GM18505 (cell line): Measurements from ENCODE around the gene SLC6A20.

ENCODE experiments used
- ATAC-seq: cut with Tn5 transposase; IDR thresholded peaks from one replicate; pipeline ENCODE4 v1.9.1; 2021; ENCODE audit not compliant: unreplicated experiment
- POLR2A ChIP-seq: IDR thresholded peaks from 4 replicates; pipeline ENCODE4 v1.6.1; 2011; ENCODE audit warnings: borderline replicate concordance; ENCODE audit not compliant: insufficient read depth, insufficient read length; ENCODE audit errors: extremely low read depth

SLC6A20 gene

GRCh38 chr3:45794177-45794560, 2.2 kb downstream of the SLC6A20 start:
- TF ChIP-seq POLR2A = no peak
- ATAC-seq = no peak

- no peak for TF ChIP-seq POLR2A
- no peak for ATAC-seq
These were observed 2.7 kb downstream of the SLC6A20 start for GRCh38 chr3:45793482-45794176.

- no peak for TF ChIP-seq POLR2A
- ATAC-seq = no peak
These were observed 3.7 kb downstream of the SLC6A20 start for GRCh38 chr3:45792516-45793172.

- TF ChIP-seq POLR2A = no peak
- ATAC-seq = no peak
These were observed 4.3 kb downstream of the SLC6A20 start for GRCh38 chr3:45792036-45792435.

GRCh38 chr3:45790596-45790995, 5.7 kb downstream of the SLC6A20 start:
- no peak for TF ChIP-seq POLR2A
- no peak for ATAC-seq

GRCh38 chr3:45789235-45789812, 7.0 kb downstream of the SLC6A20 start:
- TF ChIP-seq POLR2A = no peak
- ATAC-seq = no peak

GRCh38 chr3:45787551-45787950, 8.8 kb downstream of the SLC6A20 start:
- TF ChIP-seq POLR2A = no peak

GRCh38 chr3:45786801-45787495, 9.4 kb downstream of the SLC6A20 start:
- no peak for TF ChIP-seq POLR2A
- no peak for ATAC-seq

More at GRCh38 chr3:45787551-45787950, 8.8 kb downstream of the SLC6A20 start:
- ATAC-seq = no peak

GRCh38 chr3:45785605-45786150, 10.7 kb downstream of the SLC6A20 start:
- TF ChIP-seq POLR2A = no peak
- ATAC-seq = no peak

- no peak for ATAC-seq
- no peak for TF ChIP-seq POLR2A
These were observed 12.7 kb downstream of the SLC6A20 start for GRCh38 chr3:45783667-45784066.

GRCh38 chr3:45782381-45782780, 14.0 kb downstream of the SLC6A20 start:
- no peak for TF ChIP-seq POLR2A

GRCh38 chr3:45781841-45782240, 14.5 kb downstream of the SLC6A20 start:
- ATAC-seq = no peak
- TF ChIP-seq POLR2A = no peak

More at GRCh38 chr3:45782381-45782780, 14.0 kb downstream of the SLC6A20 start:
- no peak for ATAC-seq

- TF ChIP-seq POLR2A = no peak
- no peak for ATAC-seq
These were observed 15.1 kb downstream of the SLC6A20 start for GRCh38 chr3:45781271-45781670.

GRCh38 chr3:45779746-45780735, 16.3 kb downstream of the SLC6A20 start:
- TF ChIP-seq POLR2A = no peak
- no peak for ATAC-seq
